ENCODE data around the gene MRPS6.

GRCh38 chr21:34126691-34127090 is 53.3 kb downstream of the MRPS6 start:
- no peak for TF ChIP-seq FOS (IDR thresholded peaks at IDR 0.05; ENCODE audit: low read depth, low read length)
- no peak for TF ChIP-seq POLR2A (IDR thresholded peaks at IDR 0.05; ENCODE audit: low read depth, low read length)
- no peak for TF ChIP-seq MAFK (IDR thresholded peaks at IDR 0.05; ENCODE audit: low read depth, low read length)
